ENCODE measurements around the gene PCBD1.

PCBD1 gene

GRCh38 chr10:70901276-70901878 lies 13.0 kb upstream of the PCBD1 start:
- no peak for DNase-seq
- TF ChIP-seq, protein P1, sequence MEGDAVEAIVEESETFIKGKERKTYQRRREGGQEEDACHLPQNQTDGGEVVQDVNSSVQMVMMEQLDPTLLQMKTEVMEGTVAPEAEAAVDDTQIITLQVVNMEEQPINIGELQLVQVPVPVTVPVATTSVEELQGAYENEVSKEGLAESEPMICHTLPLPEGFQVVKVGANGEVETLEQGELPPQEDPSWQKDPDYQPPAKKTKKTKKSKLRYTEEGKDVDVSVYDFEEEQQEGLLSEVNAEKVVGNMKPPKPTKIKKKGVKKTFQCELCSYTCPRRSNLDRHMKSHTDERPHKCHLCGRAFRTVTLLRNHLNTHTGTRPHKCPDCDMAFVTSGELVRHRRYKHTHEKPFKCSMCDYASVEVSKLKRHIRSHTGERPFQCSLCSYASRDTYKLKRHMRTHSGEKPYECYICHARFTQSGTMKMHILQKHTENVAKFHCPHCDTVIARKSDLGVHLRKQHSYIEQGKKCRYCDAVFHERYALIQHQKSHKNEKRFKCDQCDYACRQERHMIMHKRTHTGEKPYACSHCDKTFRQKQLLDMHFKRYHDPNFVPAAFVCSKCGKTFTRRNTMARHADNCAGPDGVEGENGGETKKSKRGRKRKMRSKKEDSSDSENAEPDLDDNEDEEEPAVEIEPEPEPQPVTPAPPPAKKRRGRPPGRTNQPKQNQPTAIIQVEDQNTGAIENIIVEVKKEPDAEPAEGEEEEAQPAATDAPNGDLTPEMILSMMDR (IDR thresholded peaks at IDR 0.05; ENCODE audit: low read depth, low read length, missing control alignments) = no peak
- H3K27ac ChIP-seq = no peak overlapping the region
- H3K27me3 ChIP-seq (replicated peaks) = no peaks in the 10 kb centered on the region
- H3K4me3 ChIP-seq (ENCODE audit: low read depth, low read length) = no peak overlapping the region
- in situ Hi-C loops (cut with HindIII; ENCODE audit: low pct_ligation_motif_present, low sequenced_read_pairs) = no loop called here
- H3K36me3 ChIP-seq (replicated peaks) = no peaks in the 10 kb centered on the region

DNA sequence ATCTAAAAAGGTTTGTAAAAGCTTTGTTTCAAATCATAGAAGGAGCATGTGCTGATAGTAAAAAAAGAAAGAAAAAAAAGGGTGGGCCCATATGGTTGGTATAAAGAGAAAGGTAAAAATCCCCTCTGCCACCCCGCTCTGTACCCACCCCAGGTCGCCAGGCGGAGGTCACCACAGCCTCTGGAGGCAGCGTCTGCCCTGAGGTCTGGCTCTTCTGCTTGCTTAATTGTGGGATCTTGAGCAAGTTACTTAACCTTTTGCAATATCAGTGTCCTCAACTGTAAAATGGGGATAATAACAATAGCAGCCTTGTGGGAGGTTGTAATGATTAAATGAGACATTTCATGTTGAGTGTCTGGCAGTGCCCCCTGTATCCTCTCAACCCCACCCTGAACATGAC lies 10.7 kb upstream of the PCBD1 start:
- in situ Hi-C loops (cut with HindIII; ENCODE audit: low pct_ligation_motif_present, low sequenced_read_pairs) = no loop called here
- H3K27me3 ChIP-seq (replicated peaks) = no peaks in the 10 kb centered on the region
- no peak for DNase-seq
- H3K27ac ChIP-seq = no peak overlapping the region
- H3K4me3 ChIP-seq (ENCODE audit: low read depth, low read length) = no peak overlapping the region
- TF ChIP-seq, protein P1 (IDR thresholded peaks at IDR 0.05; ENCODE audit: low read depth, low read length, missing control alignments) = no peak
- no peaks in the 10 kb centered on the region for H3K36me3 ChIP-seq (replicated peaks)

DNA sequence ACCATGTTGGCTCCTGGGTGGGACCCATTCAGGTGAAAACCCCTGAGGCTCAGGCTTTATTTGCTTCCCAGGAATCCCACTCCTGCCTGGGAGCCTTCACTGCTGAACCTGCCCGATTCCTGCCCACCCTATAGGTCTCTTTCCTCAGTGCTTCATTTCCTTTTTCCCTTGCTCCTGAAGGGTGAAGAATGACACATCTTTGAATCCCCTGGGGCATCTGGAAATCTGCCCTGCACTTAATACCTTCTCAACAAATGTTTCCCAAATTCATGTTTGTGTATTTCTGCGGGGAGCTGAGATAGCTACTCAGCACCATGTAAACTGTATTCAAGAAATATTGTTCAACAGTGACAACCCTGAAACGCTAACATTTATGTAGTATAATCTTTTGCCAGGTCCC lies 10.3 kb upstream of the PCBD1 start:
- H3K27ac ChIP-seq = no peak overlapping the region
- H3K36me3 ChIP-seq (replicated peaks) = no peaks in the 10 kb centered on the region
- DNase-seq = no peak
- TF ChIP-seq, protein P1 (IDR thresholded peaks at IDR 0.05; ENCODE audit: low read depth, low read length, missing control alignments) = no peak
- no peaks in the 10 kb centered on the region for H3K27me3 ChIP-seq (replicated peaks)
- H3K4me3 ChIP-seq (ENCODE audit: low read depth, low read length) = no peak overlapping the region
- in situ Hi-C loops (cut with HindIII; ENCODE audit: low pct_ligation_motif_present, low sequenced_read_pairs) = no loop called here

DNA sequence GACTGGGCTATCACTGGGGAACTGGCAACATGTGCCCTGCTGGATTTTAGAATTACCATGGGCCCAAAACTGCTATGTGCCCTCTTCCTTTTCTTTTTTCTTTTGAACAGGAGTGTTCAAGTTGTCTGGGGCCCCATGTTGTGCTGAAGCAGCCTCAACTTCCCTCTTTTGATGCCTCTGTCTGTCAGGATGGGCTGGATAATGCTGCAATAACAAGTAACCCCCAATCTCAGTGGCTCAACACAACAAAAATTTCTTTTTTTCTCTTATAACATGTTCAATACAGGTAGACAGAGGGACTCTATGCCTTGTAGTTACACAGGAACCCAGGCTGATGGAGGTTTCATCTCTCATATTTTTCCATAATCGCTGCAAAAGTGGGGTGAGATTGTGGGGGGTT lies 8.2 kb upstream of the PCBD1 start:
- in situ Hi-C loops (cut with HindIII; ENCODE audit: low pct_ligation_motif_present, low sequenced_read_pairs) = no loop called here
- TF ChIP-seq, protein P1 (IDR thresholded peaks at IDR 0.05; ENCODE audit: low read depth, low read length, missing control alignments) = no peak
- Histone ChIP-seq H3K27me3 (replicated peaks) (no peaks in the 10 kb centered on the region), H3K36me3 (replicated peaks) (no peaks in the 10 kb centered on the region), H3K4me3 (ENCODE audit: low read depth, low read length) (no peak overlapping the region), H3K27ac (no peak overlapping the region)
- no peak for DNase-seq

DNA sequence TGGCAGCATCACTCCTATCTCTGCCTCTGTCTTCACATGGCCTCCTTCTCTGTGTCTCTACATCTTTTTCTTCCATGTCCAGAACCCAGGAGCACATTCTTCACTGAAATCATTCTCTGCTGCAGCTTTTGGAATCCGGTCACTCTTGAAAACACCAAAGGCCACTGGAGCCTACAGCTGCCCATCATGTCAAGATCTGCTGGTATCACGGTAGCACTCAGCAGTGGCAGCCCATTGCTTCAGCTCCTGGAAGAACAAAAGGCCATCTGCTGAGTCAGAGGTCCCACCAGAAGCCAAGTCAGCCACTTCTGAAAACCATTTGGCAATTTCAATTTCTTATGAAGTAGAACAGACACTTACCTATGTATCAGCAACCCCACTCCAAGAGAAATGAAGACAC lies 6.1 kb upstream of the PCBD1 start:
- H3K27me3 ChIP-seq (replicated peaks) = no peaks in the 10 kb centered on the region
- H3K36me3 ChIP-seq (replicated peaks) = no peaks in the 10 kb centered on the region
- in situ Hi-C loops (cut with HindIII; ENCODE audit: low pct_ligation_motif_present, low sequenced_read_pairs) = no loop called here
- H3K4me3 ChIP-seq (ENCODE audit: low read depth, low read length) = no peak overlapping the region
- H3K27ac ChIP-seq = no peak overlapping the region
- TF ChIP-seq, protein P1 (IDR thresholded peaks at IDR 0.05; ENCODE audit: low read depth, low read length, missing control alignments) = no peak
- DNase-seq = no peak

Data from brain microvascular endothelial cell (primary cell).